GM06990 (cell line): ENCODE results near the gene SYNC.

Experiments used
- DNase-seq: peaks from one replicate; pipeline ENCODE4 v3.0.0-alpha.2; 2011; ENCODE audit not compliant: insufficient read length; ENCODE audit errors: extremely low read depth
- H3K27me3 ChIP-seq: replicated peaks from 2 replicates; pipeline ENCODE4 v1.6.0; 2011; ENCODE audit warnings: low read length; ENCODE audit not compliant: control insufficient read depth, insufficient read depth
- H3K36me3 ChIP-seq: 2 replicates; pipeline ENCODE4 v1.5.1; 2011; ENCODE audit warnings: low read length; ENCODE audit not compliant: control insufficient read depth, insufficient read depth
- H3K4me3 ChIP-seq: replicated peaks from 2 replicates; pipeline ENCODE4 v1.5.1; 2011; ENCODE audit warnings: low read depth, mild to moderate bottlenecking, control low read depth, low read length
- CTCF ChIP-seq: IDR thresholded peaks from 2 replicates; pipeline ENCODE4 v1.5.1; 2011; ENCODE audit warnings: low read length, control low read depth, mild to moderate bottlenecking, inconsistent platforms; ENCODE audit not compliant: insufficient read depth, poor library complexity, severe bottlenecking

The SYNC gene

GRCh38 chr1:32746130-32746529 lies 43.6 kb upstream of the SYNC start:
- DNase-seq, result no peak
- no peaks in the 10 kb centered on the region for H3K36me3 ChIP-seq
- peaks cover 5% of the 10 kb centered on the region for H3K27me3 ChIP-seq
- no peak overlapping the region for H3K4me3 ChIP-seq
- no peak for TF ChIP-seq CTCF

DNA sequence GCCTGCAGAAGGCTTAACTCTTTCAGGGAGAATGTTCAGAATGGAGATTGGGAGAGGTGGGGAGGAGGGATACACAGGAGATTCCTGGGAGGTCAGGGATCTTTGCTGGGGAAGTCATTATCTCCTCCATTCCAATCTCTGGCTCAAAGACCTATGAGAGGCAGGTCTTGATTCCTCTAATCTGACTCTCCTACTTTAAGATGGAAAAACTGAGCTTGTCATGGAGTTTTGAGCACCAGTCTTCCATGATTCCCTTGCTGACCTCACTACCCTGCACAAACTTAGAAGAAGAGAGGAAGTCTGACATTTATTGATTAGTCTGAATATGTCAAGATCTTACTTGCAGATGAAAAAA lies 41.5 kb upstream of the SYNC start:
- no peak overlapping the region for H3K4me3 ChIP-seq
- no peak for DNase-seq
- no peak for TF ChIP-seq CTCF
- H3K36me3 ChIP-seq, result no peaks in the 10 kb centered on the region
- H3K27me3 ChIP-seq, result peaks cover 7% of the 10 kb centered on the region

GRCh38 chr1:32743380-32744070 lies 41.0 kb upstream of the SYNC start:
- TF ChIP-seq CTCF, result no peak
- no peak overlapping the region for H3K4me3 ChIP-seq
- peaks cover 7% of the 10 kb centered on the region for H3K27me3 ChIP-seq
- no peak for DNase-seq
- no peaks in the 10 kb centered on the region for H3K36me3 ChIP-seq

GRCh38 chr1:32742956-32743355 lies 40.4 kb upstream of the SYNC start:
- H3K36me3 ChIP-seq, result no peaks in the 10 kb centered on the region
- TF ChIP-seq CTCF, result no peak
- no peak overlapping the region for H3K4me3 ChIP-seq
- peaks cover 7% of the 10 kb centered on the region for H3K27me3 ChIP-seq
- no peak for DNase-seq

DNA sequence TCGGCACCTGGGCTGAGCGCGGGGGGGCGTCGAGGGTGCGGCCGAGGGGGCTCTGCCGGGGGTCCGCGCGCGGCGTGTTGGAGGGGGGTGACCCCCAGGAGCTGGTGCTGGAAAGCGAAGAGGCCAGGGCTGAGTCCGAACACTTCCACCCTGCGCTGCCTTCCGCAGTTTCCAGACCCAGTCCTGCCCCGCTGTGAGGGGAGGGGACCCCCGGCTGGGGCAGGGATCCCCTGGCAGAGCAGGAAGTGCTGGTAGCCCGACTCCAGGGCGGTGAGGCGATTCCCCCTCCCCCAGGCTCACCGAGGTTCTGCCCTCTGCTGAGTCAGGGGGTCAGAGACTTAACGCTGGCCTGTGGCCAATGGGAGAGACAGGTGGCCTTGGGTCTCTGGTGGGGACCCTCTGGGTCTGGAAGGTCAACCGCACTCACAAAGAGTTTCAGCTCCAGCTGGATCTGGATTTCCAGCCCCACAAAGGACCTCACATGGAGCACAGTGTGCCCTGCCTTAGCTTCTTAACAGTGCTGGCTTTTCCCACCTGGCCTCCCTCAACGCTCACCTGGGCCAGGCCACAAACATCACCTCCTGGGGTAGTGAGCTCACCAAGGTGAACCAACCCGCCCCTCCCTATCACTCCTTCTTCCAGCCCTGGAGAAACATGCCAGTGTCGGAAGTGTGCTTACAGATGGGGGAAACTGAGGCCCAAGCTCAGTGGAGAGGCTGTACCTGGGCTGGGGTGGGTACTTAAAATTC lies 39.8 kb upstream of the SYNC start:
- no peak for TF ChIP-seq CTCF
- no peak overlapping the region for H3K4me3 ChIP-seq
- H3K36me3 ChIP-seq, result no peaks in the 10 kb centered on the region
- no peak for DNase-seq
- peaks cover 7% of the 10 kb centered on the region for H3K27me3 ChIP-seq
